ENCODE data around the gene UBE2R2.
"Not testable (repeated sequence)": the region's sequence is repeated elsewhere in the genome, so short reads cannot be mapped to it uniquely, and the experiment has no call there.

UBE2R2 gene

GRCh38 chr9:33797837-33798236 is 19.1 kb upstream of the UBE2R2 start:
- in situ Hi-C loops (cut with HindIII; ENCODE audit: low sequenced_read_pairs) = loop anchor here (5.0 to 10.0 kb wide), 2 partner anchors 99 to 297 kb away; no protein-coding TSS in a partner anchor

GRCh38 chr9:33798545-33798944 is 18.4 kb upstream of the UBE2R2 start:
- in situ Hi-C loops (cut with HindIII; ENCODE audit: low sequenced_read_pairs) = loop anchor here (5.0 to 10.0 kb wide), 2 partner anchors 99 to 296 kb away; no protein-coding TSS in a partner anchor

- in situ Hi-C loops (cut with HindIII; ENCODE audit: low sequenced_read_pairs) = loop anchor here (5.0 to 10.0 kb wide), 2 partner anchors 97 to 295 kb away; no protein-coding TSS in a partner anchor
Observed at GRCh38 chr9:33799928-33800704, 16.8 kb upstream of the UBE2R2 start.

GRCh38 chr9:33800886-33801285 is 16.1 kb upstream of the UBE2R2 start:
- in situ Hi-C loops (cut with HindIII; ENCODE audit: low sequenced_read_pairs) = no loop called here

GRCh38 chr9:33801943-33802500 is 14.9 kb upstream of the UBE2R2 start:
- in situ Hi-C loops (cut with HindIII; ENCODE audit: low sequenced_read_pairs) = not testable (repeated sequence)

GRCh38 chr9:33804196-33804595 is 12.8 kb upstream of the UBE2R2 start:
- in situ Hi-C loops (cut with HindIII; ENCODE audit: low sequenced_read_pairs) = not testable (repeated sequence)

- in situ Hi-C loops (cut with HindIII; ENCODE audit: low sequenced_read_pairs) = not testable (repeated sequence)
Observed at GRCh38 chr9:33807156-33807555, 9.8 kb upstream of the UBE2R2 start.

GRCh38 chr9:33808979-33809322 is 8.0 kb upstream of the UBE2R2 start:
- in situ Hi-C loops (cut with HindIII; ENCODE audit: low sequenced_read_pairs) = not testable (repeated sequence)

- in situ Hi-C loops (cut with HindIII; ENCODE audit: low sequenced_read_pairs) = no loop called here
Observed at GRCh38 chr9:33809506-33809905, 7.5 kb upstream of the UBE2R2 start.

GRCh38 chr9:33813712-33814641 is 3.0 kb upstream of the UBE2R2 start:
- in situ Hi-C loops (cut with HindIII; ENCODE audit: low sequenced_read_pairs) = no loop called here

- in situ Hi-C loops (cut with HindIII; ENCODE audit: low sequenced_read_pairs) = no loop called here
Observed at GRCh38 chr9:33815781-33816180, 1.2 kb upstream of the UBE2R2 start.

- in situ Hi-C loops (cut with HindIII; ENCODE audit: low sequenced_read_pairs) = no loop called here
Observed at GRCh38 chr9:33817327-33818166, 587 bp downstream of the UBE2R2 start.

GRCh38 chr9:33818167-33818846 is 1.3 kb downstream of the UBE2R2 start:
- in situ Hi-C loops (cut with HindIII; ENCODE audit: low sequenced_read_pairs) = no loop called here

- in situ Hi-C loops (cut with HindIII; ENCODE audit: low sequenced_read_pairs) = no loop called here
Observed at GRCh38 chr9:33818847-33819500, 2.0 kb downstream of the UBE2R2 start.

- in situ Hi-C loops (cut with HindIII; ENCODE audit: low sequenced_read_pairs) = no loop called here
Observed at GRCh38 chr9:33820231-33820745, 3.3 kb downstream of the UBE2R2 start.

GRCh38 chr9:33823801-33824200 is 6.8 kb downstream of the UBE2R2 start:
- in situ Hi-C loops (cut with HindIII; ENCODE audit: low sequenced_read_pairs) = no loop called here

- in situ Hi-C loops (cut with HindIII; ENCODE audit: low sequenced_read_pairs) = not testable (repeated sequence)
Observed at GRCh38 chr9:33827285-33827684, 10.3 kb downstream of the UBE2R2 start.

GRCh38 chr9:33829641-33830230 is 12.8 kb downstream of the UBE2R2 start:
- in situ Hi-C loops (cut with HindIII; ENCODE audit: low sequenced_read_pairs) = not testable (repeated sequence)

Data from endothelial cell of hepatic sinusoid (primary cell).